GM21526 (cell line): ENCODE measurements around the gene OSBP.
"Not testable (repeated sequence)": the region's sequence is repeated elsewhere in the genome, so short reads cannot be mapped to it uniquely, and the experiment has no call there.

Source experiments
- ATAC-seq: cut with Tn5 transposase; IDR thresholded peaks from one replicate; pipeline ENCODE4 v1.9.1; 2021; ENCODE audit warnings: moderate library complexity; ENCODE audit not compliant: unreplicated experiment, low FRiP score

OSBP gene

GRCh38 chr11:59556115-59556916, 59.3 kb downstream of the OSBP start:
- ATAC-seq: no peak

- no peak for ATAC-seq
Observed at GRCh38 chr11:59555601-59556114, 59.9 kb downstream of the OSBP start.

DNA sequence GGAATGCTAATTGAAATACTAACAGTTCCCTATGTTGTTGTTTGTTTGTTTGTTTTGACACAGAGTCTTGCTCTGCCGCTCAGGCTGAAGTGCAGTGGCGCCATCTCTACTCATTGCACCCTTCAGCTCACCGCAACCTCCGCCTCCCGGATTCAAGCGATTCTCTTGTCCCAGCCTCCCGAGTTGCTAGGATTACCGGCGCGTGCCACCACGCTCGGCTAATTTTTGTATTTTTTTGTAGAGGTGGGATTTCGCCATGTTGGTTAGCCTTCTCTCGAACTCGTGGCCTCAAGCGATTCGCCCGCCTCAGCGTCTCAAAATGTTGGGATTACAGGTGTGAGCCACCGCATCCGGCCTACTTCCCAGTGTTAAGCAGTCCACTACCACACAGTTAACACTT, 62.3 kb downstream of the OSBP start:
- ATAC-seq: no peak

DNA sequence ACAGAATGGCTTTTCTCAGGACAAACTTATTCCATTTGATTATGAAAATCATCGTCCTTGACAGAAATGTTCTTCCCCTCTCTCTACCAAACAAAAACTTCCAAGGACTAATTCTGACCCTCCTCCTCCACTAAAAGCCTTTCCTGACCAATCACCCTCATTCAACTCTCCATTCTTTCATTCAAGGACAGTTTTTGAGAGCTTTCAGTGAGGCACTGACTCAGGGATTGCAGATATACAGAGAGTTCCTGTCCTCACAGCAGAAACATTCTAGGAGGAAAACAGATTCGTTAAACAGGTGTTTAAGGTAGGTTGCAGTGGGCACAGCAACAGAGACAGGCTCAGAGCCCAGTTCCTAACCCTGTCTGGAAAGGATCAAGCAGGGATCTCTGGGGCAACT, 62.7 kb downstream of the OSBP start:
- no peak for ATAC-seq

DNA sequence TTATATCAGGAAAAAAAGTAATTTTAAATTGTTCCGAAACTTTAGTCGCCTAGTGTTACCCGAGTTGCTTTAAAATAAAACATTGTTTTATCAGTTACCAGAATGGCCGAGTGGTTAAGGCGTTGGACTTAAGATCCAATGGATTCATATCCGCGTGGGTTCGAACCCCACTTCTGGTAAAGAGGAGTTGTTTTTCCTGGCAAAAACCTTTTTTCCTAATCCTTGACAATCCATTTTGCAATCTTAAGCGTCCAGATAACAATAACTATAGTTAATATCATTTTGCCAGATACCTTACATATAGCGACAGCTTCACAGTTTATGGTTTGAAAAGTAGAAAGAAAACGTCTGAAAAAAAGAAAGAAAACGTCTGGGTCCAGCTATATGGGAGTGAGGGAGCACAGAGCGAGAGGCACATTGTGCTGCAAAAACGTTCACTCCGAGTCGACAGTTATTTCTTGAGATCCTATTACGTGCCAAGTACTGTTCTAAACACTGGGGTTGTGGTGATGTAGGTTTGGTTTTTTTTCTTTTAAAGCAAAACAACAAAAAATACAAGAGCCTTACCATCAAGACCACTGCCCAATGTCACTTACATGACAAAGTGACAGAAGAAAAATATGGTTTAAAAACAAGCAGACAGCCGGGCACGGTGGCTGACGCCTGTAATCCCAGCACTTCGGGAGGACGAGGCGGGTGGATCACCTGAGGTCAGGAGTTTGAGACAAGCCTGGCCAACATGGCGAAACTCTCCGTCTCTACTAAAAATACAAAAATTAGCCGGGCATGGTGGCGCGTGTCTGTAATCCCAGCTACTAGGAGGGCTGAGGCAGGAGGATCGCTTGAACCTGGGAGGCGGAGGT, 63.7 kb downstream of the OSBP start:
- ATAC-seq: no peak

DNA sequence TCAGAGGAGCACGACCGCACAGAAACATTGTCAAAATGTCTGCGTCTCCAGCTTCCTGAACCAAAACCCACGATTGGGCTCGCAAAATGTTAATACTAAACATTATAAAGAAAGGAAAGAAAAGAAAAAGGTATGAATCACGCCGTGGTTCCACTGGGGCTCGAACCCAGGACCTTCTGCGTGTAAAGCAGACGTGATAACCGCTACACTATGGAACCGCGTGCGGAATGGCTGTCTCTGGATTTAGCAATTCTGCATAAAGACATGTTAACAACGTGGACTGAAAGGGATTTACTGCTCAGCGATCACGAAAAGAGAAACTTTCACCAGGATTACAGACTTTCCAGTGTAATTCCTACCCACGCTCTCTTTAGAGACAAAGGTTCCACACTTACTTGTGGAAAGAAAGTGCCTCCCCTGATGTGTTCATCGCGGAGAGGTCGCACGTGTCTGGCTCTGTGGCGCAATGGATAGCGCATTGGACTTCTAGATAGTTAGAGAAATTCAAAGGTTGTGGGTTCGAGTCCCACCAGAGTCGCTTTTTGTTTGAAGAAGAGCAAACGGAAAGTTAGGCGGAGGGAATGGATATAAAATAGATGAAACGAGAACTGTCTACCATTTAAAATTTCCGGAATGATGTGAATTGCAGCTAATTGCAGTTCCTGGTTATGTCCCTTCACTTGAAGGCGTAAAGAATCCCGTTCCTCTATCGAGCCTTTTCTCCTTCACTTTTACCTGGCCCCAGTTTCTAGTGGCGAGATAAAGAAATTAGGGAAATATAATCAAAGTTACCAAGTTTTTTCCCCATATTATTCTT, 64.5 kb downstream of the OSBP start:
- ATAC-seq: peak; percentile 40

- ATAC-seq: peak; percentile 87
Observed at GRCh38 chr11:59550368-59550841, 65.2 kb downstream of the OSBP start.

GRCh38 chr11:59548309-59548656, 67.3 kb downstream of the OSBP start:
- ATAC-seq: no peak

DNA sequence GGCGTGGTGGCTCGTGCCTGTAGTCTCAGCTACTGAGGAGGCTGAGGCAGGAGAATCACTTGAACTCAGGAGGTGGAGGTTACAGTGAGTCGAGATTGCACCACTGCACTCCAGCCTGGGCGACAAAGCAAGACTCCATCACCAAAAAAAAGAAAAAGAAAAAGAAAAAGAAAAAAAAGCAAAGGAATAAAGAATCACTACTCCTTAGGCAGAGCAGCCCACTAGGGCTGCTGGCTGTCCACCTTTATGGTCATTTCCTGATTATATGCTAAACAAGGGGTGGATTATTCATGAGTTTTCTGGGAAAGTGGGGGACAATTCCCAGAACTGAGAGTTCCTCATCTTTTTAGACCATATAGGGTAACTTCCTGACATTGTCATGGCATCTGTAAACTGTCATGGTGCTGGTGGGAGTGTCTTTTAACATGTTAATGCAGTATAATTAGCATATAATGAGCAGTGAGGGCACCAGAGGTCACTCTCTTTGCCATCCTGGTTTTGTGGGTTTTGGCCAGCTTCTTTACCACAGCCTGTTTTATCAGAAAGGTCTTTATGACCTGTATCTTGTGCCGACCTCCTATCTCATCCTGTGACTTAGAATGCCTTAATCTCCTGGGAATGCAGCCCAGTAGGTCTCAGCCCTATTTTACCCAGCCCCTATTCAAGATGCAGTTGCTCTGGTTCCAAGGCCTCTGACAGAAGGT, 67.8 kb downstream of the OSBP start:
- not testable (repeated sequence) for ATAC-seq

DNA sequence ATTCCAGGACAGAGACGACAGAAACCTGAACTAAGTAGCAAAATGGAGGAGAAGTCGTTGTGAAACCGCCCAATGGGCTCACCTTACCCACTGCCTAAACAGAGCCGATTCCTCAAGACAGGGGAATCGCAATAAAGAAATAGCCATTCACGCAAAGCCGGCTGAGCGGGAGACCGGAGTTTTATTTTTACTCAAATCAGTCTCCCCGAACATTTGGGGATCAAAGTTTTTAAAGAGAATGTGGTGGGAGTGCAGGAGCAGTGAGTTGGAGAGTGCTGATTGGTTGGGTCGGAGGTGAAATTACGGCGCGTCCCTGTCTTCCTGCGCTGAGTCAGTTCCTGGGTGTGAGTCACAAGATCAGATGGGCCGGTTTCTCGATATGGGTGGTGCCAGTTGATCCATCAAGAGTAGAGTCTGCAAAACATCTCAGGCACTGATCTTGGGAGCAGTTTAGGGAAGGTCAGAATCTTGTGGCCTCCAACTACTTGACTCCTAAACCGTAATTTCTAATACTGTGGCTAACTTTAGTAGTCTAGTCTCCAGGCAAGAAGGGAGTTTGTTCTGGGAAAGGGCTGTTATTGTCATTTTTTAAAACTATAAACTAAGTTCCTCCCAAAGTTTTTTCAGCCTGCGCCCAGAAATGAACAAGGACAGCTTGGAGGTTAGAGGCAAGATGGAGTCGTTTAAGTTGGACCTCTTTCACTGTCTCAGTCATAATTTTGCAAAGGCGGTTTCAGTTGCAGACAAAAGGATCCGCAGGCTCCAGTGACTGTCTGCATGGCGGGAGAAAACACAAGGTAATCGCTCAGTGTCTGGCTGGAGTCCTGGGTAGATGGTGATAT, 70.2 kb downstream of the OSBP start:
- ATAC-seq: no peak

DNA sequence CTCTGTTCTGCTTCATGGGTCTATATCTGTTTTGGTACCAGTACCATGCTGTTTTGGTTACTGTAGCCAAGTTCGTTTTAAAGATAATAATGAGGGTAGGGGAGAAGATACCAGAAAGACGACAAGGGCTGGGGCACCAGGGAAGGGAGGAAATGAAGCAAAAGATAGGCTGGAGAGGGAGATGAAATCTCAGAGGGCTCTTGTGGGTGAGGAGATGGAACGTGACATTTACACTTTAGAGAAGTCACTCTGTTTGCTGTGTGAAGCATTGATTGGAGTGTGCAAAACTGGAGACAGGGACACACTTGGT, 70.8 kb downstream of the OSBP start:
- ATAC-seq: no peak

DNA sequence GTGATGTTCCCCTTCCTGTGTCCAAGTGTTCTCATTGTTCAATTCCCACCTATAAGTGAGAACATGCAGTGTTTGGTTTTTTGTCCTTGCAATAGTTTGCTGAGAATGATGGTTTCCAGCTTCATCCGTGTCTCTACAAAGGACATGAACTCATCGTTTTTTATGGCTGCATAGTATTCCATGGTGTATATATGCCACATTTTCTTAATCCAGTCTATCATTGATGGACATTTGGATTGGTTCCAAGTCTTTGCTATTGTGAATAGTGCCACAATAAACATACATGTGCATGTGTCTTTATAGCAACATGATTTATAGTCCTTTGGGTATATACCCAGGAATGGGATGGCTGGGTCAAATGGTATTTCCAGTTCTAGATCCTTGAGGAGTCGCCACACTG, 71.9 kb downstream of the OSBP start:
- ATAC-seq: not testable (repeated sequence)

GRCh38 chr11:59542142-59542810, 73.3 kb downstream of the OSBP start:
- ATAC-seq: no peak

DNA sequence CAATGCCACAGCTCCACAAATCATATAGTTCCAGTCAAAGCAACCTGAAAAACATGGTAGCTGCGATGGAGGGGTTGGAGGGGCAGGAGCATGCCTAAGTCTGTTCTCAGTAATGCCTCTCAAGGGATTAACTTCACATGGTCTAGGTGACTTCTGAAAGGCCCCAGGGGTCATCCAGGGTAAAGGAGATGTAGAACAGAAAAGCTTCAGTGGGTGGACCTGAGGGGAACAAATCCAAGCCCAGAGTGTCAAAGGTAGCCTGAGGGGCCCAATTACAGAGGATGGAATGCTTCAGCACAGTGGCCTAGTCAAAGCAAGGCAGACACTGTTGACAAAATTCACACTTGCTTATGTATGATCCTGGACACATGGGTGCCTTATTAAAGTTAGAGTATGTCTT, 80.9 kb downstream of the OSBP start:
- no peak for ATAC-seq

GRCh38 chr11:59532620-59533019, 83.0 kb downstream of the OSBP start:
- no peak for ATAC-seq

DNA sequence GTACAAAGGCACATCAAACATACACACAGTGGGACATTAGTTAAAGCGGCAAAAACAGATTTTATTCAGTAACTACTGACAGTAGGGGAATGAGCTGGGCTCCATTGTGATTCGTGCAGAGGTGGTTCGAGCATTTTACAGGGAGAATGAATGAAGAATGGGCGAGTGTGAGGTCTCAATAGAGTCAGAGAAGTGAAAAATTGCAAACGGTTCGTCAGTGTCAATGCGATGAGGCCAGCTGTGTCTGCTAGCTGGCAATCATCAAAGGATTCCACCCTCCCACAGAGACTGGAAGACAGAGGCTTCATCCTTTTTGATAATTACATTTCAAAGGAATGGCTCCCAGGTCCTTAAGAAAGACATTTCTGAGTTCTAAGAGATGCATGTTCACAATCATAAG, 86.9 kb downstream of the OSBP start:
- no peak for ATAC-seq
